Suprapubic skin (tissue), 4 donors: ENCODE measurements around the gene DDX1. TPM values are rescaled to one million over a fixed set of nuclear protein-coding genes. Genes with fewer than 3 reads are reported as not detected.

Experiments used
- DNase-seq, 2 donors: peaks; one replicate each; pipeline ENCODE4 v3.0.0-alpha.2; 2019; ENCODE audit warnings: low spot score in 2 of 2
- H3K27ac ChIP-seq: fragments of 200-600 bp; sonication (generic); one replicate; pipeline ENCODE4 v1.5.1; 2019
- H3K27me3 ChIP-seq: fragments of 200-600 bp; sonication (generic); one replicate; pipeline ENCODE4 v1.5.1; 2019
- H3K36me3 ChIP-seq: fragments of 200-600 bp; sonication (generic); one replicate; pipeline ENCODE4 v1.5.1; 2019
- H3K4me1 ChIP-seq: fragments of 200-600 bp; sonication (generic); one replicate; pipeline ENCODE4 v1.5.1; 2019
- H3K4me3 ChIP-seq: fragments of 200-600 bp; sonication (generic); one replicate; pipeline ENCODE4 v1.5.1; 2019; ENCODE audit warnings: mild to moderate bottlenecking
- H3K9me3 ChIP-seq: fragments of 200-600 bp; sonication (generic); one replicate; pipeline ENCODE4 v1.5.1; 2019
- EP300 ChIP-seq: sonication (generic); formaldehyde crosslinking; IDR thresholded peaks from one replicate; pipeline ENCODE4 v1.6.1; 2017; ENCODE audit warnings: antibody characterized with exemption
- POLR2A ChIP-seq, 2 donors: fragments of 450-650 bp; IDR thresholded peaks; one replicate each; pipeline ENCODE4 v1.6.1; 2017; ENCODE audit warnings: antibody characterized with exemption in 2 of 2, mild to moderate bottlenecking in 2 of 2, moderate library complexity in 2 of 2
- POLR2AphosphoS5 ChIP-seq, 3 donors: sonication (generic); formaldehyde crosslinking; IDR thresholded peaks; one replicate each; pipeline ENCODE4 v1.6.1; 2017; ENCODE audit warnings: antibody characterized with exemption in 3 of 3
- whole genome bisulfite sequencing: methylation state at CpG from one replicate; pipeline ENCODE4 v1.1.5; 2018; 5-methylcytosine and 5-hydroxymethylcytosine counted together
- total RNA-seq, 4 donors: library from RNA; depleted of rRNA; stranded (reverse); fragments of >200 nt; gene quantifications; one replicate each; pipeline ENCODE4 v1.1.0, GENCODE V29; 2016
- TF ChIP-seq, protein P1 (sequence below), 2 donors: fragments of 200-600 bp in 1 of 2; fragments of 450-650 bp in 1 of 2; sonication (generic) in 1 of 2; IDR thresholded peaks; one replicate each; pipeline ENCODE4 v1.5.1; 2016 to 2019; ENCODE audit warnings: antibody characterized with exemption in 2 of 2, mild to moderate bottlenecking in 1 of 2, moderate library complexity in 1 of 2

Gene DDX1
- total RNA-seq, 4 donors from 2014 or later = 40.9 to 62.1 (median 51.8) TPM

DNA sequence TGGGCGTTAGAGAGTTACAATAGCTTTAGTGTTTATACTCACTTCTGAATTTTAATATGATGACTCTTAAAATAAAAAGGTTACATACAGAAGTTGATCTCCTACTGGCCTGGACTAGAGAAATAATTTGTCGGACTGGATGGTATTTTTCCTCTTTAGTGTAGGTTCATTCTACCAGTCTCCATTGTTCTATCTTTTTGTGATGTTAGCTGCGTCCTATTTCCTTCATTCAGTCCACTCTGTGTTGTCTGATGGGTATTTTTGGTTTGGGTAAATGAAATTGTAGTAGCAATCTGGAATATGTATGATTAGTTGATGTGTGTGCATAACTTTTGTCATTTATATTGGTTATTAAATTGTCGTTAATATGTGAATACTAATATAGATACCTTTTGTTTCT, 5.3 kb downstream of the DDX1 start:
- Histone ChIP-seq H3K4me3 (no peak overlapping the region), H3K9me3 (no peaks in the 10 kb centered on the region), H3K27ac (no peak overlapping the region), H3K4me1 (peaks cover 19% of the 10 kb centered on the region), H3K36me3 (peaks cover 69% of the 10 kb centered on the region), H3K27me3 (no peaks in the 10 kb centered on the region)
- no peak for DNase-seq
- WGBS = 92% methylated on average over 4 of the region's 4 CpGs
- TF ChIP-seq EP300 (no peak), POLR2AphosphoS5 (IDR thresholded peaks at IDR 0.05) (no peak), POLR2A (IDR thresholded peaks at IDR 0.05) (no peak)
- TF ChIP-seq, protein P1, sequence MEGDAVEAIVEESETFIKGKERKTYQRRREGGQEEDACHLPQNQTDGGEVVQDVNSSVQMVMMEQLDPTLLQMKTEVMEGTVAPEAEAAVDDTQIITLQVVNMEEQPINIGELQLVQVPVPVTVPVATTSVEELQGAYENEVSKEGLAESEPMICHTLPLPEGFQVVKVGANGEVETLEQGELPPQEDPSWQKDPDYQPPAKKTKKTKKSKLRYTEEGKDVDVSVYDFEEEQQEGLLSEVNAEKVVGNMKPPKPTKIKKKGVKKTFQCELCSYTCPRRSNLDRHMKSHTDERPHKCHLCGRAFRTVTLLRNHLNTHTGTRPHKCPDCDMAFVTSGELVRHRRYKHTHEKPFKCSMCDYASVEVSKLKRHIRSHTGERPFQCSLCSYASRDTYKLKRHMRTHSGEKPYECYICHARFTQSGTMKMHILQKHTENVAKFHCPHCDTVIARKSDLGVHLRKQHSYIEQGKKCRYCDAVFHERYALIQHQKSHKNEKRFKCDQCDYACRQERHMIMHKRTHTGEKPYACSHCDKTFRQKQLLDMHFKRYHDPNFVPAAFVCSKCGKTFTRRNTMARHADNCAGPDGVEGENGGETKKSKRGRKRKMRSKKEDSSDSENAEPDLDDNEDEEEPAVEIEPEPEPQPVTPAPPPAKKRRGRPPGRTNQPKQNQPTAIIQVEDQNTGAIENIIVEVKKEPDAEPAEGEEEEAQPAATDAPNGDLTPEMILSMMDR (IDR thresholded peaks at IDR 0.05) = no peak

DNA sequence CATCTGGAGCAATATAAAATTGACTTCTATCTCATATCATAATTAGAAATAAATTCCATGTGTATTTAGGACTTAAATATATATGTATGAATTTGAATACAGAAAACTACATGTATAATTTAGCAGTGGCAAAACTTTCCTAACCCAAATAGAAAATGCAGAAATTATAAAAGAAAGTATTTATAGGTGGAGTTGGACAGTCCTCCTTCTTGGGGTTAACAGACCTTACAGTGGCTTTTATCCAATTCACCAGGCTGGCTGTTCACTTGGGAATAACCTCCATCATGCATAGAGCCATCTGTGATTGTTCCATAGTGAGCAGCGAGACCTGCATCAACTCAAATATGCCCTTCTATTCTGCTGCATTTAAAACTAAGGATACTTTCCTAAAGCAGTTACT, 8.3 kb downstream of the DDX1 start:
- H3K27me3 ChIP-seq = no peaks in the 10 kb centered on the region
- peaks cover 95% of the 10 kb centered on the region for H3K36me3 ChIP-seq
- TF ChIP-seq POLR2AphosphoS5 (IDR thresholded peaks at IDR 0.05) (no peak), POLR2A (IDR thresholded peaks at IDR 0.05) (no peak), EP300 (no peak)
- TF ChIP-seq, protein P1 (IDR thresholded peaks at IDR 0.05) = no peak
- H3K4me1 ChIP-seq = no peaks in the 10 kb centered on the region
- H3K4me3 ChIP-seq = no peak overlapping the region
- no peak for DNase-seq
- 94% methylated on average over 1 of the region's 1 CpG for WGBS
- no peaks in the 10 kb centered on the region for H3K9me3 ChIP-seq
- no peak overlapping the region for H3K27ac ChIP-seq

DNA sequence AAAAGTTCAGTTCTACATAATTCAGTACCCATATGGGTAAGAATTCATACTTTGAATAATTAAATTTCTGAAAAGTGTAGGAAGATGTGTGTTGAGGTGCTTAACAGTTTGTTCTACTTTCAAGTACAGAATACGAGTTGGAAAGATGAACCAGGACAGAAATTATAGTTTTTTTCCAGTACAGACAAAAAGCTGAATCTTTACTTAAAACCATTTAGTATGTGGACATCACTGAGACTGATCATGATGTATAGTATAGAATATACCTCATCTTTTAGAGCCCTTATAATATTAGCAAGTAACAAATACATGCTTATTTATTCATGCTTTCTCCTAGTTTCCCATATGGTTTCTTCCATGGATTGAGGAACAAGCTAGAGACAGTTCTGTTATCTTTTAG, 10.0 kb downstream of the DDX1 start:
- Histone ChIP-seq H3K27ac (no peak overlapping the region), H3K36me3 (peaks cover 96% of the 10 kb centered on the region), H3K4me1 (no peaks in the 10 kb centered on the region), H3K9me3 (no peaks in the 10 kb centered on the region), H3K27me3 (no peaks in the 10 kb centered on the region), H3K4me3 (no peak overlapping the region)
- no peak for DNase-seq
- TF ChIP-seq, protein P1 (IDR thresholded peaks at IDR 0.05) = no peak
- TF ChIP-seq EP300 = no peak
- no peak for TF ChIP-seq POLR2AphosphoS5 (IDR thresholded peaks at IDR 0.05)
- no peak for TF ChIP-seq POLR2A (IDR thresholded peaks at IDR 0.05)
- WGBS = 100% methylated on average over 1 of the region's 1 CpG

DNA sequence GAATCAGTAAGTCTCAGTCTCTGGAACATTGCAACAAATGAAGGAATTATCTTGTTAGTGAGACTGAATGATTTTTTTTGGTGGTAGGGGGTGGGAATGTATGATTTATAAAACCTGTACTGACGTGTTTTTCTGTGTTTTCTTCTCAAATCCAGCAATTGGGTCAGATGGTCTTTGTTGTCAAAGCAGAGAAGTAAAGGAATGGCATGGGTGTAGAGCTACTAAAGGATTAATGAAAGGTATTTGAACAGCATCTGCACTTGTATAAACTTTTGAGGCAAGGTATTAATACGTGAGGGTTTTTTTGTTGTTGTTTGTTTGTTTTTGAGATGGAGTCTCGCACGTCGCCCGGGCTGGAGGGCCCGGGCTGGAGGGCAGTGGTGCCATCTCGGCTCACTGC, 10.7 kb downstream of the DDX1 start:
- Histone ChIP-seq H3K4me3 (no peak overlapping the region), H3K27me3 (no peaks in the 10 kb centered on the region), H3K9me3 (no peaks in the 10 kb centered on the region), H3K36me3 (peaks cover 96% of the 10 kb centered on the region), H3K27ac (no peak overlapping the region), H3K4me1 (no peaks in the 10 kb centered on the region)
- TF ChIP-seq, protein P1 (IDR thresholded peaks at IDR 0.05) = no peak
- no peak for TF ChIP-seq POLR2A (IDR thresholded peaks at IDR 0.05)
- no peak for TF ChIP-seq EP300
- TF ChIP-seq POLR2AphosphoS5 (IDR thresholded peaks at IDR 0.05) = no peak
- no peak for DNase-seq
- WGBS = 92% methylated on average over 8 of the region's 8 CpGs

DNA sequence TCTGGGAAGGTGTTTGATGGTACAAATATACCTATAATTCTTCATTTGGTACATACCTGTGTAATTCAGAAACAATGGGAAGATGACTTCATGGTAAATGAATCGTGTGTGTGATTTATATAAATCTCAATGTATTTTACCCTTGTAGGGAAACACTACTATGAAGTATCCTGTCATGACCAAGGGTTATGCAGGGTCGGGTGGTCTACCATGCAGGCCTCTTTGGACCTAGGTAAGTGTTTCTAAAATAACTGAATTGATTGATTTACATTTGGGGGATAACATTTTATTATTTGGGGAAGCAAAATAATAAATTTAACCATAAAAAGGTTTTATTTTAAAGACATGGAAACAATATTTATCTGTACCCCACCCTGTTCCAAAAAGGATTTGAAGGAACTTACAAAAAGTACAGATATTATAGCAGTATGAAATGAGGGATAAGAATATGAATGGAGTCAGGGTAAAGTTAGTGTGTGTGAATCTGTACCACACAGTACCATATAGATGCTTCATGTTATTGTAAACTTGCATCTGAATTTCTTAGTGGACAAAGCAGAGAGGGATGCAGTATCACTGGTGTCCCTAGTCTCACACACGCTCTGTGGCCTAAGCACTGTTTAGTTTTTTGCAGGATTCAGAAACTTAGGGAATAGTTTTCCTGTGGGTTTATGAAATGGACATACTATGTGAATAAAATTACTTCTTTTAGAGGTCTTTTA, 11.5 kb downstream of the DDX1 start:
- Histone ChIP-seq H3K27me3 (no peaks in the 10 kb centered on the region), H3K4me3 (no peak overlapping the region), H3K9me3 (no peaks in the 10 kb centered on the region), H3K36me3 (peaks cover 99% of the 10 kb centered on the region), H3K27ac (no peak overlapping the region), H3K4me1 (no peaks in the 10 kb centered on the region)
- DNase-seq = no peak
- TF ChIP-seq, protein P1 (IDR thresholded peaks at IDR 0.05) = no peak
- TF ChIP-seq POLR2A (IDR thresholded peaks at IDR 0.05) (no peak), POLR2AphosphoS5 (IDR thresholded peaks at IDR 0.05) (no peak), EP300 (no peak)
- 90% methylated on average over 3 of the region's 3 CpGs for WGBS
